ENCODE results near the gene XRRA1. TPM values are rescaled to one million over a fixed set of nuclear protein-coding genes. Genes with fewer than 3 reads are reported as not detected.

Gene XRRA1
- total RNA-seq, 1 experiment from 2014 or later, result 10.4 TPM

GRCh38 chr11:74923125-74923524 is 25.8 kb downstream of the XRRA1 start (continued):
- TF ChIP-seq CTCF (IDR thresholded peaks at IDR 0.05) (no peak), SMAD3 (CRISPR knock-in tag; IDR thresholded peaks at IDR 0.05; ENCODE audit: borderline replicate concordance) (no peak), IRF2 (CRISPR knock-in tag; IDR thresholded peaks at IDR 0.05; ENCODE audit: borderline replicate concordance, low read depth) (no peak), ARID4B (CRISPR knock-in tag; IDR thresholded peaks at IDR 0.05; ENCODE audit: borderline replicate concordance) (no peak), CBFB (CRISPR knock-in tag; IDR thresholded peaks at IDR 0.05; ENCODE audit: low read depth) (no peak), ZNF671 (CRISPR knock-in tag; IDR thresholded peaks at IDR 0.05) (no peak), ZNF317 (CRISPR knock-in tag; IDR thresholded peaks at IDR 0.05; ENCODE audit: borderline replicate concordance, low read depth) (no peak), E2F4 (CRISPR knock-in tag; IDR thresholded peaks at IDR 0.05; ENCODE audit: borderline replicate concordance, low read depth) (no peak), FOXJ3 (CRISPR knock-in tag; IDR thresholded peaks at IDR 0.05; ENCODE audit: borderline replicate concordance) (no peak), NR1H2 (CRISPR knock-in tag; IDR thresholded peaks at IDR 0.05) (no peak)
- TF ChIP-seq, protein P1, sequence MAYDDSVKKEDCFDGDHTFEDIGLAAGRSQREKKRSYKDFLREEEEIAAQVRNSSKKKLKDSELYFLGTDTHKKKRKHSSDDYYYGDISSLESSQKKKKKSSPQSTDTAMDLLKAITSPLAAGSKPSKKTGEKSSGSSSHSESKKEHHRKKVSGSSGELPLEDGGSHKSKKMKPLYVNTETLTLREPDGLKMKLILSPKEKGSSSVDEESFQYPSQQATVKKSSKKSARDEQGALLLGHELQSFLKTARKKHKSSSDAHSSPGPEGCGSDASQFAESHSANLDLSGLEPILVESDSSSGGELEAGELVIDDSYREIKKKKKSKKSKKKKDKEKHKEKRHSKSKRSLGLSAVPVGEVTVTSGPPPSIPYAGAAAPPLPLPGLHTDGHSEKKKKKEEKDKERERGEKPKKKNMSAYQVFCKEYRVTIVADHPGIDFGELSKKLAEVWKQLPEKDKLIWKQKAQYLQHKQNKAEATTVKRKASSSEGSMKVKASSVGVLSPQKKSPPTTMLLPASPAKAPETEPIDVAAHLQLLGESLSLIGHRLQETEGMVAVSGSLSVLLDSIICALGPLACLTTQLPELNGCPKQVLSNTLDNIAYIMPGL (CRISPR knock-in tag; IDR thresholded peaks at IDR 0.05), result no peak
- TF ChIP-seq, protein P2, sequence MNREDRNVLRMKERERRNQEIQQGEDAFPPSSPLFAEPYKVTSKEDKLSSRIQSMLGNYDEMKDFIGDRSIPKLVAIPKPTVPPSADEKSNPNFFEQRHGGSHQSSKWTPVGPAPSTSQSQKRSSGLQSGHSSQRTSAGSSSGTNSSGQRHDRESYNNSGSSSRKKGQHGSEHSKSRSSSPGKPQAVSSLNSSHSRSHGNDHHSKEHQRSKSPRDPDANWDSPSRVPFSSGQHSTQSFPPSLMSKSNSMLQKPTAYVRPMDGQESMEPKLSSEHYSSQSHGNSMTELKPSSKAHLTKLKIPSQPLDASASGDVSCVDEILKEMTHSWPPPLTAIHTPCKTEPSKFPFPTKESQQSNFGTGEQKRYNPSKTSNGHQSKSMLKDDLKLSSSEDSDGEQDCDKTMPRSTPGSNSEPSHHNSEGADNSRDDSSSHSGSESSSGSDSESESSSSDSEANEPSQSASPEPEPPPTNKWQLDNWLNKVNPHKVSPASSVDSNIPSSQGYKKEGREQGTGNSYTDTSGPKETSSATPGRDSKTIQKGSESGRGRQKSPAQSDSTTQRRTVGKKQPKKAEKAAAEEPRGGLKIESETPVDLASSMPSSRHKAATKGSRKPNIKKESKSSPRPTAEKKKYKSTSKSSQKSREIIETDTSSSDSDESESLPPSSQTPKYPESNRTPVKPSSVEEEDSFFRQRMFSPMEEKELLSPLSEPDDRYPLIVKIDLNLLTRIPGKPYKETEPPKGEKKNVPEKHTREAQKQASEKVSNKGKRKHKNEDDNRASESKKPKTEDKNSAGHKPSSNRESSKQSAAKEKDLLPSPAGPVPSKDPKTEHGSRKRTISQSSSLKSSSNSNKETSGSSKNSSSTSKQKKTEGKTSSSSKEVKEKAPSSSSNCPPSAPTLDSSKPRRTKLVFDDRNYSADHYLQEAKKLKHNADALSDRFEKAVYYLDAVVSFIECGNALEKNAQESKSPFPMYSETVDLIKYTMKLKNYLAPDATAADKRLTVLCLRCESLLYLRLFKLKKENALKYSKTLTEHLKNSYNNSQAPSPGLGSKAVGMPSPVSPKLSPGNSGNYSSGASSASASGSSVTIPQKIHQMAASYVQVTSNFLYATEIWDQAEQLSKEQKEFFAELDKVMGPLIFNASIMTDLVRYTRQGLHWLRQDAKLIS (CRISPR knock-in tag; IDR thresholded peaks at IDR 0.05; ENCODE audit: borderline replicate concordance), result no peak
- TF ChIP-seq, protein P3, sequence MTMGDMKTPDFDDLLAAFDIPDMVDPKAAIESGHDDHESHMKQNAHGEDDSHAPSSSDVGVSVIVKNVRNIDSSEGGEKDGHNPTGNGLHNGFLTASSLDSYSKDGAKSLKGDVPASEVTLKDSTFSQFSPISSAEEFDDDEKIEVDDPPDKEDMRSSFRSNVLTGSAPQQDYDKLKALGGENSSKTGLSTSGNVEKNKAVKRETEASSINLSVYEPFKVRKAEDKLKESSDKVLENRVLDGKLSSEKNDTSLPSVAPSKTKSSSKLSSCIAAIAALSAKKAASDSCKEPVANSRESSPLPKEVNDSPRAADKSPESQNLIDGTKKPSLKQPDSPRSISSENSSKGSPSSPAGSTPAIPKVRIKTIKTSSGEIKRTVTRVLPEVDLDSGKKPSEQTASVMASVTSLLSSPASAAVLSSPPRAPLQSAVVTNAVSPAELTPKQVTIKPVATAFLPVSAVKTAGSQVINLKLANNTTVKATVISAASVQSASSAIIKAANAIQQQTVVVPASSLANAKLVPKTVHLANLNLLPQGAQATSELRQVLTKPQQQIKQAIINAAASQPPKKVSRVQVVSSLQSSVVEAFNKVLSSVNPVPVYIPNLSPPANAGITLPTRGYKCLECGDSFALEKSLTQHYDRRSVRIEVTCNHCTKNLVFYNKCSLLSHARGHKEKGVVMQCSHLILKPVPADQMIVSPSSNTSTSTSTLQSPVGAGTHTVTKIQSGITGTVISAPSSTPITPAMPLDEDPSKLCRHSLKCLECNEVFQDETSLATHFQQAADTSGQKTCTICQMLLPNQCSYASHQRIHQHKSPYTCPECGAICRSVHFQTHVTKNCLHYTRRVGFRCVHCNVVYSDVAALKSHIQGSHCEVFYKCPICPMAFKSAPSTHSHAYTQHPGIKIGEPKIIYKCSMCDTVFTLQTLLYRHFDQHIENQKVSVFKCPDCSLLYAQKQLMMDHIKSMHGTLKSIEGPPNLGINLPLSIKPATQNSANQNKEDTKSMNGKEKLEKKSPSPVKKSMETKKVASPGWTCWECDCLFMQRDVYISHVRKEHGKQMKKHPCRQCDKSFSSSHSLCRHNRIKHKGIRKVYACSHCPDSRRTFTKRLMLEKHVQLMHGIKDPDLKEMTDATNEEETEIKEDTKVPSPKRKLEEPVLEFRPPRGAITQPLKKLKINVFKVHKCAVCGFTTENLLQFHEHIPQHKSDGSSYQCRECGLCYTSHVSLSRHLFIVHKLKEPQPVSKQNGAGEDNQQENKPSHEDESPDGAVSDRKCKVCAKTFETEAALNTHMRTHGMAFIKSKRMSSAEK (CRISPR knock-in tag; IDR thresholded peaks at IDR 0.05; ENCODE audit: borderline replicate concordance), result no peak
- TF ChIP-seq, protein P4, sequence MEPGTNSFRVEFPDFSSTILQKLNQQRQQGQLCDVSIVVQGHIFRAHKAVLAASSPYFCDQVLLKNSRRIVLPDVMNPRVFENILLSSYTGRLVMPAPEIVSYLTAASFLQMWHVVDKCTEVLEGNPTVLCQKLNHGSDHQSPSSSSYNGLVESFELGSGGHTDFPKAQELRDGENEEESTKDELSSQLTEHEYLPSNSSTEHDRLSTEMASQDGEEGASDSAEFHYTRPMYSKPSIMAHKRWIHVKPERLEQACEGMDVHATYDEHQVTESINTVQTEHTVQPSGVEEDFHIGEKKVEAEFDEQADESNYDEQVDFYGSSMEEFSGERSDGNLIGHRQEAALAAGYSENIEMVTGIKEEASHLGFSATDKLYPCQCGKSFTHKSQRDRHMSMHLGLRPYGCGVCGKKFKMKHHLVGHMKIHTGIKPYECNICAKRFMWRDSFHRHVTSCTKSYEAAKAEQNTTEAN (CRISPR knock-in tag; IDR thresholded peaks at IDR 0.05), result no peak

Data from WTC11 (cell line).